ENCODE measurements around the gene TCF19. TPM values are rescaled to one million over a fixed set of nuclear protein-coding genes. Genes with fewer than 3 reads are reported as not detected.

TCF19 gene
- total RNA-seq, 1 experiment from 2014 or later: 71.7 TPM

DNA sequence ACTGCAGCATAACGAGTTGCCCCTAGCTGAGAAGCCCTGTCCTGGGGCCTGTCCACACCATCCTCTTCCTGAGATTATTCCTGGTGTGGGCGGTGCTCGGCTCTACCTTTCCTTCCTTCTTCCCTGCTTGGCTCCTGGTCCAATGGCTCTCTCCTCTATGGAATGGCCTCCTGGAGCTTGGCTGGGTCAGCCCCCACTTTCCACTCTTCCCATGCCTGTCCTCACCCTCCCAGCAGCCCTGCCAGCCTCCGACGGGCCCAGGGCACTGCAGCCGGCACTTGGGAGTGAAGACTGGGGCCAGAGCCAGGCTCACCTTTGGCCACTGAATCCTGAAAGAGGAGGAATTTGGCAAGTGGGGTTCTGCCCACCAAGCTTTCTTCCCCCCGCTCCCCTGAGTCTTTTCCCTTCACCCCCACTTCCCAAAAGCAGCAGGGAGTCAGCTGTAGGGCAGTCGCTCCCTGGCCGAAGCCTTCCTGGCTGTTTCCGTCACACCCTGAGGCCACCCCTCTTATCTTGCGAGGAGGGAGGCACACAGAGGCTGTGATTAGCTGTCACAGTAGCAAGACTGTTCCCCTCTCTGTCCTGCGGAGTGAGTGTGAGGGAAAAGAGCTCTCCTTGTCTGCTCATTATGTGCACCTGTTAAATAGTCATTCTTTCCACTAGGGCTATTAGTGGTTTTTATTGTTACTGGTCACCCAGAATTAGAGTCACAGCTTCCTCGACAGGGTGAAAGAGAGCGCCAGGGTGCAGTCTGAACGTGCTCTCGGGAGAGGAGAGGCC is 31.8 kb upstream of the TCF19 start:
- no peak for DNase-seq (ENCODE audit: low spot score)

DNA sequence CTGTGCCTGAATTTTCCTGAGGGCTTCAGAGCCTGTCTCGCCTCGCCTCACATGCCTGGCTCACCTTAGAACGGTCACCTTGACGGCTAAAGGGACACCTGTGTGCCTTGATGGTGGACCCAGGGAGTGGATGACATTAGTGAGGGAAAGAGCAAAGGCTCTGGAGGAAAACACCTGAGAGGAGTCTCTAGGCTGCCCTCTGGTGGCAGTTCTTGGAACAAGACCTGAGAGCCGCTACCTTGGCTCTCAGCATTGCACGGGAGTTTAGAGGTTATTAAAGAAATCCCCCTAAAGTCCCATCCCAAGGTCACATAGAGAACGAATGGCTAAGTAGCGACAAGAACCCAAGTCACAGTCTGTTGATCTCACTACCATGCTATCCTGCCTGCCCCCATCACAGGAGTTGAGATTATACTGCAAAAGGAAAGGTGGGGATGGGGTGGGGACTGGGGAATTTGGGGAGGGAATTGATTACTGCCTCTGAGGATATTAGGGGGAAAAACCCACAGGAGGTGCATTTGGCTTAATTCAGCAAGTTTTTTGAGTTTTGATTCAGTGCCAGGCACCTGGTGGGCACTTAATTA is 30.2 kb upstream of the TCF19 start:
- DNase-seq (ENCODE audit: low spot score): peak; percentile 86

DNA sequence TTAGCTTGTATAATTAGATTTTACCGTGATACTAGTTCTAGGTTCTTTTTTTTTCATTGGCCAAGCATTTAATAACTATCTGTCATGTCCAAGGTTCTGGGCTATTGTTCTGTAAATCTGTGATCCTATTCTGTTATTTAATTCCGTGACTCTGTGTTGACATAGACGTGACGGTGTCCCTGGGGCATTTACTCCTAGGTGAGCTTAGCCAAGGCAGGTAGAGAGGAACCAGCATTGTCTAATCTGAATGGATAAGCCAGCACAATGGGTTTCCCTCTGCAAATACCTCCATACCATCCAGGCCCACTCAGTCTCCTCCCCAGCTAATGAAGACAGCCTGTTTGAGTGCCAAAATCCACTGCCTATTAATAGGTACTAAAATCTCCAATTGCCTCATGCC is 29.3 kb upstream of the TCF19 start:
- no peak for DNase-seq (ENCODE audit: low spot score)

DNA sequence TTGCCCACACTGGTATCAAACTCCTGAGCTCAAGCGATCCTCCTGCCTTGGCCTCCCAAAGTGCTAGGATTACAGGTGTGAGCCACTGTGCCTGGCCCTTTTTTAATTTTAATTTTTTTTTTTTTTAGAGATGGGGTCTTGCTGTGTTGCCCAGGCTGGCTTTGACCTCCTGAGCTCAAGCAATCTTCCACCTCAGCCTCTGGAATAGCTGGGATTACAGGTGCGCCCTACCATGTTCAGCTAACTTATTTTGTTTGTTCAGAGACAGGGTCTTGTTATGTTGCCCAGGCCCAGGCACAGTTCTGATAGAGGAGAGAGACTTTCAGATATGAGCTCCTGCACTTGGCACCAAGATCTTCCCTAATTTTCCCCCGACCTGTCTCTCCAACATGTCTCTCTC is 27.6 kb upstream of the TCF19 start:
- DNase-seq (ENCODE audit: low spot score): no peak

DNA sequence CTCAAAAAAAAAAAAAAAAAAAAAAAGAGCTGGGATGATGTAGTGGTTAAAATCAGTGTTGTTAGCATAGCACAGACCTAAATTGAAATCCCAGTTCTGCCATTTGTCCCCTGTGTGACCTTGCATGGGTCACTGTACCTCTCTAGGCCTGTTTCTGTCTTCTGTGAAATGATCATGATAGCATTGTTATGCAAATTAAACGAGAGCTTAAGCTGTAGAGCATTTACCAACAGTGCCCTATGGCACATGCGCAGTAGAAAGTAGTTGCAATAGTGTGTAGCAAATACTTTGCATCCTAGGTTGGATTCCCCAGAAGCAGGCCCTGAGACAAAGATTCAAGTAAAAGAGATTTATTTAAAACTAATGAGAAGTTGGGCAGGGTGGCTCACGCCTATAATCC is 26.8 kb upstream of the TCF19 start:
- no peak for DNase-seq (ENCODE audit: low spot score)

DNA sequence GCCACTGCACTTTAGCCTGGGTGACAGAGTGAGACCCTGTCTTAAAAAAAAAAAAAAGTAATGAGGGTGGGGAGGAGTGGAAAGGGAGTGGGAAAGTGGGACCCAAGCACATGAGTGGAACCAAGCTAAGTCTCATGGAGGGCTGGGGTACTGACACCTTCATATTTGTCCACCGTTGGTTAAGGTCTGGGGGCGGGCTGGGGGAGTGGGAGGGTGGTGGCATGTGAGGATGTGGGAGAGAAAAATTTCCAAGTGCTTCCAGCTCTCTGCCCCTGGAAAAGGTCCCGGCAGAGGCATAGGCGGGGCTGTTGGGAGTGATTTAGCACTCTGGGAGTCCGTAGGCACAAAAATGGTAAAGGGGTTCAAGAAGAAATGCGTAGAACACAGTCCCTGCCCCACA is 25.6 kb upstream of the TCF19 start:
- DNase-seq (ENCODE audit: low spot score): no peak

DNA sequence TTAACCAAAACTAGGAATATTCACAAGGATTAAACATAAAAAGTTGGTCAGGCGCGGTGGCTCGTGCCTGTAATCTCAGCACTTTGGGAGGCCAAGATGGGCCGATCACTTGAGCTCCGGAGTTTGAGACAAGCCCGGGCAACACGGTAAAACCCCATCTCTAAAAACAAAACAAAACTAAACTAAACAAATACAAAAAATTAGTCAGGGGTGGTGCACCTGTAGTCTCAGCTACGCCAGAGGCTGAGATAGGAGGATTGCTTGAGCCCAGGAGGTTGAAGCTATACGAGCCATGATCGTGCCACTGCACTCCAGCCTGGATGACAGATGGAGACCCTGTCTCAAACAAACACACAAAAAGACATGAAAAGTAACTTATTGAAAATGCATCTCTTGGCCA is 22.7 kb upstream of the TCF19 start:
- DNase-seq (ENCODE audit: low spot score): no peak

DNA sequence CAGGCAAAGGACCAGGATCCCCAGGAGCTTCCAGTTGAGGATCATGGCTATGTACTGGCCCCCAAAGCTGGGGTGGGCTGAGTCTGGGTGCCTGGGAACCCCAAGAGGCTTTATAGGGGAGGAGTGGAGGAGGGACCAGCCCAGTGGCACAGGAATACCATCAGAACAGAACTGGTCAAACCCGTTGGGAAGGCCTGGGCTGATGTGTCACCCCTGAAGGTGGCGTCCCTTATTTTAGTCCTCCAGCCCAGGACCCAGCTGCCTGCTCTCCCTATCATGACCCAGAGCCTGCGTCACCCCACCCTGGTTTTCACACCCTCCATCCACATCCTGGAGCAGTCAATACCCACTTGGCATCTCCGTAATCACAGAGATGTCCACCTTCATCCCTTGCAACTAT is 19.4 kb upstream of the TCF19 start, which contains the start of gene PSORS1C2:
Gene PSORS1C2, minus strand, starts transcription at position 85 of the 400 bp plus-strand sequence. Its CDS starts 40 bp downstream, at position 45.
- peak; percentile 39 for DNase-seq (ENCODE audit: low spot score)

DNA sequence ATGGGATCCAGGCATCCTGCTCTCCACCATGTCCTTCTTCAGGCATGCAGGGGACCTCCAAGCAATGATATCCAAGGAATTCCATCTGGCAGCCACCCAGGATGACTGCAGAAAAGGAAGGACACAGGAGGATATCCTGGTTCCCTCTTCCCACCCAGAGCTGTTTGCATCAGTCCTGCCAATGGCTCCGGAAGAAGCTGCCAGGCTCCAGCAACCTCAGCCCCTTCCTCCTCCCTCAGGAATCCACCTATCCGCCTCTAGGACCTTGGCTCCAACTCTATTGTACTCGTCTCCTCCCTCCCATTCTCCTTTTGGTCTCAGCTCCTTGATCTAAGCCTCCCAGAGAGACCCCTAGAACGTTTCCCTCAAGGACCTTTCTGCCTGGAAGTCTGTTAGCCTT is 18.8 kb upstream of the TCF19 start:
- peak; percentile 15 for DNase-seq (ENCODE audit: low spot score)

DNA sequence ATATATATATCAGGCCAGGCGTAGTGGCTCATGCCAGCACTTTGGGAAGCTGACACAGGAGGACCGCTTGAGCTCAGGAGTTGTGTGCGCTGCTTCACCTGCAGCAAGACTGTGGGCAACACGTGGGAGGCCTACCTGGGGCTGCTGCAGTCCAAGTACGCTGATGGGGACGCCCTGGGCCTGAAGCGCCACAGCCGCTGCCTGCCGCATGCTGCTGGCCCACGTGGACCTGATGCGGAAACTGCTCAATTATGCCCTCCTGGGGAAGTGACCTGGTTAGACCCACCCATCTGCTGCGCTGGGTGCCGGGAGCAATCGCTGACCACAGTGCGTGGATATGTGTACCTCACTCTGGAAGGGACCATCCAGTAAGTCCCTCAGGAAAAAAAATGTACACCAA is 17.7 kb upstream of the TCF19 start:
- no peak for DNase-seq (ENCODE audit: low spot score)

DNA sequence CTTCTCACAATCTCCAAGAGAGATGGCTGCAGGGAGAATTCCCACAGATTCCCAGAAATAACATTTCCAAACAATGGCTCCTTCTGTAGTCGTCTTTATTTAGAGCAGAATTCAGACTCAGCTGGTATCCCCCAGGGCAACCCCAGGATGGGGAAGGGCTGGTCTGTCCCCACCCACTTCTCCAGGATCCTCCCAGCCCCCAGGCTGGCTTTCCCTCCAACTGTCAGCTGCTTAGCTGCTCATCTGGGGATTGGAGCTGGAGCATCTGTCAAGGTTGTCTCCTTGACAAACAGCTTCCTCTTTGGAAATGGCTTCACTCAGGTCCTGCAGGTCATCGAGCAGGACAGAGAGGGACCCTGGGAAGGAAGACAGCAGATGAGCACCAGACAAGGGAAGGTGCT is 16.0 kb upstream of the TCF19 start:
- DNase-seq (ENCODE audit: low spot score): no peak

DNA sequence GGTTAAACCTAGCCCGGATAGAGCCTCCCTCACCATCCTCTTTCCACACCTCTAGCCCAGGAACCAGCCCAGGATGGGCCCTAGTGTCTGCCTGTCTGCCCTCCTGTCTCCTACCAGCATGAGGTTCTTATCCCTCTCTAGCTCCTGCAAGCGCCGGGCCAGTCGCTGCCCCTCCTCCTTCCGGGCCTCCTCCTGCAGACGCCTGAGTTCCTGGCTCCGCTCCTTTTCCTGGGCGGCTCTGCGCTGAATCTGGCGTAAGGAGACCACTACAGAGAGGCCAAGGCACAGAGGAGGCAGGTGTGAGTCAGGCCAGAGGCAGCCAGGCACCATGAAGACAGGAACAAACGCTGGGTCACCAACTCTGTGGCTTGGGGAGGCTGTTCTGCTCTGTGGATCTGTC is 15.2 kb upstream of the TCF19 start:
- no peak for DNase-seq (ENCODE audit: low spot score)

DNA sequence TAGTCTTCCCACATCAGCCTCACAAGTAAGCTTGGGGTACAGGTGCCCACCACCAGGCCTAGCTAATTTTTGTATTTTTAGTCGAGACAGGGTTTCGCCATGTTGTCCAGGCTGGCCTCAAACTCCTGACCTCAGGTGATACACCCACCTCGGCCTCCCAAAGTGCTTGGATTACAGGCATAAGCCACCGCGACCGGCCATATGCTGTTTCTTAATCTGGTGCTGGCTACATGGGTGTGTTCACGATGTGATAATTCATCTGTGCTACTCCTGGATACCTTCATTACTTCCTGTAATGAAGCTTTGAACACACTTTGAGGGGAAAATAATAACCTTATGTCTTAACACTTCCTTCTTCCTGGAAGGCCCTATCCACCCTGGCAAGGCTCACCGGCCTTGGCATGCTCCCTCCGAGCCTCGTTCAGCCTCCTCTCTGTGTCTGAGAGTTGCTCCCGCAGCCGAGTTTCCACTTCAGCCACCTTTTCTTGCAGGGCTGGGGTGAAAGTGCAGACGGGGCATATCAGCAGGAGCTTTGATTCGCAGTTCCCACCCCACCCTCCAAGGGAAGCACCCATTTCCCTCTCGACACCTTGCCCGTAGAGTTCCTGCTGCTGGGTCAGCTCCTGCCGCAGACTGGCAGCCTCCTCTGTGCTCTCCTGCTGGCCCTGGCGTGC is 14.0 kb upstream of the TCF19 start:
- peak; percentile 41 for DNase-seq (ENCODE audit: low spot score)

DNA sequence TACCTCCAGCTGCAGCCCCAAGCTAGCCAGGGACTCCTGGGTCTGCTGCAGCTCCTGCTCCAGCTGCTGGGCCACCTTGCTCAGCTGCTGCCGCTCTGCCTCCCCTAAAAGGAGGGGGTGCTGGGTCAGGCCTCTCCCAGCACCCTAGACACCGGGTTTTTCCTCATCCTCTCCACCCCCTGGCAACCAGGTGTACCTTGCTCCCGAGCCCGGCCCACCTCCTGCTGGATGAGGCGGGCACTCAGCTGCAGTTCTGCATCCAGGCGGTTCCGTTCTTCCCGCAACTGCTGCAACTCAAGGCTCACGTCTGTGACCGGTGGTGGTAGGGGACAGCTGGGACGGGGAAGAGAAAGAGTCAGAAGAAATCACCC is 13.4 kb upstream of the TCF19 start:
- peak; percentile 16 for DNase-seq (ENCODE audit: low spot score)

DNA sequence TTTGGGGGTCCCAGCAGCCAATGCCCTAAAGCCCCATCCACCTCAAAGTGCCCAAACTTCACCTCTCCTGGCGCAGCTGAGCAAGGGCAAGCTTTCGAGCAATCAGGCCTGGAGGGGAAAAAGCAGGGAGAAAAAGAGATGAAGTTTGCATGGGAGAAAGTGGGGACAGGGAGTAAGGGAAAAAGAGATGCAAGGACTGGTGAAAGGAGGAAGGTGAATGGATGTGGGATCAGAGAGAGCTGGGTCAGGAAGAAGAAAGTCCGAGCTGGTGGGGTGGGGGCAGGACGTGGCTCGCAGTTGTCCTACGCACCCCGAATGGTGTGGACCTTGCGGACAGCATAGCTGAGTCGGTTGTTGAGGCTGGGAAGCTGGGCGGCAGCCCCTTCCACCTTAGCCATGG is 13.0 kb upstream of the TCF19 start:
- no peak for DNase-seq (ENCODE audit: low spot score)

DNA sequence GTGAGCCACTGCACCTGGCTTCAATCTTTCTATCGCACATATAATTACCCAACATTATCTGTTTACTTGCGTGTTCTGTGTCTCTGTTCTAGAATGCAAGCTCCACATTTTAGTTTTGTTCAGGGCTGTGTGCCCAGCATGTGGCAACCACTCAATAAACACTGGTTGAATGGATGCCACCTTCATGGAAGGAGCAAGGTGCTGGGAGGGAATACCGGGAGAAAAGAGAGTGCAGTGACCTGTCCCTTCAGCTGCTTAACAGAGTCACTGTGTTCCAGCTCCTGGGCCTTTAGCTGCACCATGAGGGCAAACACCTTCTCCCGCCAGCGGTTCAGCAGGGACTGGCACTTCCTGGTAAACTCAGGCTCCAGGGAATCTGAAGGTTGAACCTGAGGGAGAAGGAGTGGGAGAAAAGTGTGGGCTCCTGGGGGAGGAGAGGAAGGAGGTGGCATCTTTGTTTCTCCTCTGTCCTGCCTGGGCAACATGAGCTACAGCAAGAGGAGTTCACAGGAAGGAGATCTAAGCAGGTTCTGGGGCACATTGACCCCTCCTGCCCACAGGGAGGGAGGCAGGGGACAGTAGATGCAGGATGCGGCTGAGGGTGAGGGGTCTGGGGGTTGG is 8.5 kb upstream of the TCF19 start:
- no peak for DNase-seq (ENCODE audit: low spot score)

DNA sequence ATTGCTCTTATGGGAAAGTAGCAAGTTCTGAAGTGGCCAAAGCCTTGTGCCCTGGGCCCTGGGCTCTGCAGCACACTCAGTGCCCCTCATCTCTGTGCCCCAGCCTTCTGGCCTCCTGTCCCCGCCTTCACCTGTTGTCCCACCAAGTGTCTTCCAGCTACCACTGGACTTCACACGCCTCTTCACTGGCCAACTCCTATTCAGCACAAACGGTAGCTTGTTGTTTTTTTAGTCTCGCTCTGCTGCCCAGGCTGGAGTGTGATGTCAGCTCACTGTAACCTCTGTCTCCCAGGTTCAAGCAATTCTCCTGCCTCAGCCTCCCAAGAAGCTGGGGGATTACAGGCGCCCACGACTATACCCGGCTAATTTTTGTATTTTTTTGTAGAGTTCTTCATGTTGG is 5.6 kb upstream of the TCF19 start:
- no peak for DNase-seq (ENCODE audit: low spot score)

DNA sequence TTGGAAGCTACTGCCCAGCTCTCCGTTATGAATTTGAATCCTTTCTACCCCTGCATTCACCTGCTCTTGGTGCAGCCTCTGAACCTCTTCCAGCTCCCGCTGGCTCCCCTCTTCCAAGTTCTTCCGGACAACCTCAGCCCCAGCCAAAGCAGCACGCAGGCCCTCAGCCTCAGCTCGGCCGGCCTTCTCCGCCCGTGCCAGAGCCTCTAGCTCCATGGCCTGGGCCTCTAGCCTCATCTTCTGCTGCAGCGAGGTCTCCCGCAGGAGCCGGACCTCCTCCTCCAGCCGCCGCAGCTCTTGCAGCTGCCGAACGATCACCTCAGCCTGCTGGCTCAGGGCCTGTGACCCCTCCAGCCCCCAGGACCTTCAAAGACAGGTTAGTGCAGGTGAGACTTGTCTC is 4.0 kb upstream of the TCF19 start:
- no peak for DNase-seq (ENCODE audit: low spot score)

DNA sequence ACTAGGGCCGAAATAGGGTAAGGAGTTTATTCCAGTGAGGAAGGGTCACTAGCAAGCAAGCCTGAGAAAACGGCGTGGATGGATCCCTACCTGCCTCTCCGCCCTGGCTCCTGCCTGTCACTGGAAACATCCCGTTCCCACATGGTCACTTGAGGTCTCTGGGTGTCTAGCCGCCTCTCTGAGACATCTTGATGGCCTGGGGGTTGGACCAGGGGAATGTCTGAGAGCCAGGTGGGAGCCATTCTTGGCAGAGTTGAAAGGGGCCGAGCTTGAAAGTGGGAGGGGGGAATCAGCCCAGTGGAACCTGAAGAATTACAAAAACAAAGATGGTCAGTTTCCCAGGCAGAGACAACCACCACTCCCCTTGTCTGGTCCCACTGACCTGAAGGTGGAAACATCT is 1.7 kb upstream of the TCF19 start:
- no peak for DNase-seq (ENCODE audit: low spot score)

DNA sequence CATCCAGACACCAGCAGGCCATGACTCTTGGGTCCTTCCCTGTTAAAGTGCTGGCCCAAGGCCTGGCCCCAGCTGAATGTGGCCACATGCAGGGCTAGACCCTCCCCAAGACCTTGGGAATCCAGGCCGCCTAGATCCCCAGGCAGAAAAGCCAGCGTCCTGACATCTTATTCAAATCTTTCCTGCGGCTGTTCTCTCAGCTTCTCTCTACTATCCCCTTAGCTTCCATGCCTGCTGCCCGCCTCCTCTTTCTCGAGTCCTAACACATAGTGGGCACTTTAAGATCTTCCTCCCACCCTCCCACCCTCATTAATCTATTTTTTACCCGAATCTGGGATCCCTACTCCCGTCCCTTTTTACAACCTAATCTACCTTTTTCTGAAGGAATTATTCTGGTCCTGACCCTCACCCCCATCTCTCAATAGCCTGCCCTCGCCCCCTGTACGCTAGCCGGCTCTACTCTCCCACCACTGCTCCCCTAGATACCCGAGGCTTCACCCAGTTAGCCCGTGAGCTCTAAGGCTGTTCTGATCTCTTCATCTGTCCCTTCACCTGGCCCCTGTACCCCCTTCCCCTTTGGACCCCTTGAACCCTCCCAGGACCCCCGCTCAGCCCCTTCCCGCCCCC is 763 bp upstream of the TCF19 start, which contains the start of gene CCHCR1:
Gene CCHCR1, minus strand, starts transcription at position 290 of the 627 bp plus-strand sequence. Its CDS starts 202 bp downstream, at position 88.
- DNase-seq (ENCODE audit: low spot score): no peak

DNA sequence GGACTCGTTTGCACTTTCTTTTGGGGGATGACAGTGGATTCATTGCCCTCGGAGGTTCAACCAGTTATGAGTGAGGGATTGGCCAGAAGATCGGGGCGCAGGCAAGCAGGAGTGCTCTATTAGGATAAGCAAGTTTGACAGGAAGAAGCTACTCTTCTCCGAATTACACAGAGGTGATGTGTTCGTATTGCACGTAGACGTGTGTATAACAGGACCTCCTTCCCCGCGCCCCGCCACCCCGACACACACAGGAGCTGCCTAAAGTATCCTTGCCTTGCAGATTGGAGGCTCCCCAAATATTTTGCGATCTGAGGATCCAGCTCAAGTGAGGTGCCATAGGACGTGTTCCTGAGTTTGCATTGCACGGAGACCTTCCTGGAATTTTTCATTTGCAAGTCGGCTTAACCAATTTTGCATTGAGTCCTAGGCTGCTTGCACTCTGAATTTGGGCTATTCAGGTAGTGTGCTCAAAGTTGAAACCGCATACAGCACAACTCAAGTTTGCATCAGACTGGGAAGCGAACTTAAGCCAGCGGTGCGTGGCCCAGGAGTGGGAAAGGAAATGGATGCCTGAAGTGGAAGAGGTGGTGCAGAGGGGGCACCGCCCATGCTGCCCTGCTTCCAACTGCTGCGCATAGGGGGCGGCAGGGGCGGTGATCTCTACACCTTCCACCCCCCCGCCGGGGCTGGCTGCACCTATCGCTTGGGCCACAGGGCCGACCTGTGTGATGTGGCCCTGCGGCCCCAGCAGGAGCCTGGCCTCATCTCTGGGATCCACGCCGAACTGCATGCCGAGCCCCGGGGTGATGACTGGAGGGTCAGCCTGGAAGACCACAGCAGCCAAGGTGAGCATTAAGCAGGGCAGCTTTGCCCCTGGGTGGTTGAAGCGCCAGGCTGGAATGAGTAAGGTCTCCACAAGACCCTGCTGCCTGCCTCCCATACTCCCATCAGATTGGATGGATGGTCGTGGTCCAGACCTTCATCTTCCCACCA is 770 bp downstream of the TCF19 start:
- DNase-seq (ENCODE audit: low spot score): no peak

All from HT-29 (cell line).